ENCODE measurements around the gene RNF220.

Gene RNF220

GRCh38 chr1:44610527-44611148 lies 205.6 kb downstream of the RNF220 start:
- no peak for DNase-seq (ENCODE audit: low spot score)

DNA sequence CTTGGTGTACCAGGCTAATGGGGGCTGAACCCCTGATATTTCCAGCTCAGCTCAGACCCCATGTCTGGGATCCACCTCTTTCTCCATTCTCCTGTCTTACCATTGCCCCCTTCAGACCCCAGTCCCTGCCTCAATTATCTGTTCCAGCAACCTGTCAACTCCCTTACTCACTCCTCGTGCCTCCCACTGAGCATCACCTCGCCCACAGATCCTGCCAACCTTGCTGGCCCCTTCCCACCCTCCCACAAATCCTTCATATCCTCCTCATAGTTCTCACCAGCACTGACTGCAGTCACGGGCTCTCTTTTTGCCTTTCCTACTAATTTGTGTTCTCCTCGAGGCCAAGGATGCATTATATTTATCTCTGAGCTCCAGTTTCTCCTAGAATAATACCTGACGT lies 206.4 kb downstream of the RNF220 start:
- no peak for DNase-seq (ENCODE audit: low spot score)

- DNase-seq (ENCODE audit: low spot score) = no peak
Observed at GRCh38 chr1:44611866-44612265, 206.8 kb downstream of the RNF220 start.

DNA sequence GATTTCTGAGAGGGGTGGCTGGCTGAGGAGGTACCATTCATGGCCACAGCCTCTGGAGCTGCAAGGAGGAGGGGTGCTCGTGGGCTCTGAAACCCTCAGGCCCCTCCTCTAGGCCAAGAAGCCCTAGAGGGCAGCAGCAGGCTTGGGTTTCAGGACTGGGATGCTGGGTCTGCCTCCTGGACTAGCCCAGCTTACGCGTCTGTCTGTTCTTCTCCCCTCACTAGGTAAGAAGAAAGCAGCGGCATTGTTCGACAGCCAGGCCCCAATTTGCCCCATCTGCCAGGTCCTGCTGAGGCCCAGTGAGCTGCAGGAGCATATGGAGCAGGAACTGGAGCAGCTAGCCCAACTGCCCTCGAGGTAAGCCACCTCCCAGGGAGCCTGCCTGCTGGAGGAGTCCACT lies 208.9 kb downstream of the RNF220 start:
- no peak for DNase-seq (ENCODE audit: low spot score)

DNA sequence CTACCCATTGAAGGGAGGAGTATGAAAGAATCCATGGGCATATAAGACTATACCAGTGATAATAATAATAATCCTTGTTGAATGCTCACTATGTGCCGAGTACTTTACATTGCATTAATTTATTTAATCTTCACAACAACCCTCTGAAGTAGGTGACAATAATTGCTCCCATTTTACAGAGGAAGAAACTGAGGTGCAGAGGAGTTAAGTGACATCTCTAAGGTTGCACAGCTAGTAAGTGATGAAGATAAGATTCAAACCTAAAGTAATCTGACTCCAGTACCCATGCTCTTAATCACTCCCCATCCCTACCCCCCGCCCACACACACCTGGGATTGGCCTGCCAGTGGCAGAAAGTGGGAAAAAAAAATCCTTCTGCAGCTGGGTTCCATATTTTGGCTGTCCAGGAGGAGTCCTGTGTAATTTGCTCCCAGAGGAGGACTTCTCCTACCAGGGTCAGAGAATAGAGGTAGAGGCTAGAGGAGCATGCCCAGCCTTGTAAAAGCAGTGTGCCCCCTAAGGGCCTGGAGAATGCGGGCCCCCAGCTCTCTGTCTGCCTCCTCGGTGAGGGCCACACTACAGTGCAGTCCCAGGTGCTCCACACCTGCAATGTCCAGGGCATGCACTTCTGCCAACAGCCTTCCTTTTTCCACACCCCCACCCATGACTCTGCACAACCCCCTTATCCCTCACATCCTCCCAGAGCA lies 211.4 kb downstream of the RNF220 start:
- DNase-seq (ENCODE audit: low spot score) = no peak

DNA sequence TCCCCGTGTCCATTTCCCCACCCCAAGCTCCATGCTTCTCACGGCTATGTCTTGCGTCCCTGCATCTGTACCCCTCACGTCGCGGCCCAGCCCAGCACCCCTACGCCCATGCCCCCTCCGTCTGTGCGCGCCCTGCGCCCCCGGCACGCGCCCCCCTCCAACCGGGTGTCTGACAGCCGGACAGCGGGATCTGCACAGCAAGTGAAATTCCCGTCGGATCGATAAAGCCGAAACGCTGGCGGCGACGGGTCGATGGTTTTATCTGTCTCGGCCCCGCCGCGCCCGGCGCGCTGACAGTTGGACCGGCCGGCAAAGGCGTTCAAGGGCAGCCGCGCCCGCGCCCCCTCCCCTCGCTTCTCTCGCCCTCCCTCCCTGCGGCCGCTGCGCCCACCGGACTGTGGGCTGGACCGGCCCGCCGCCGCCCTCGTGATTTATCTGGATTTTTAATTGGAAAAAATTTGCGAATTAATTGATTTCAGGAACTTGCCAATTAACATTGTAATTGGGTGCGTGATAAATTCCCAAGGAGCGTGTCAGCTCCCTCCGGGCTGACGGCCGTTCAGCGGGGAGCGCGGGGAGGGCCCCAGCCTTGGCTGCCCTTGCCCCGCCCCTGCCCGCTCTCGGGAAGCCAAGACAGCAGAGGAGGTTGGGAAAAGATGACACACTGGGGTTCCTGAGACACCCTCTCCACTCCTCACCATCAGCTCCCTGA lies 212.1 kb downstream of the RNF220 start:
- no peak for DNase-seq (ENCODE audit: low spot score)

GRCh38 chr1:44617703-44618029 lies 212.6 kb downstream of the RNF220 start:
- DNase-seq (ENCODE audit: low spot score) = no peak

GRCh38 chr1:44619261-44619900 lies 214.3 kb downstream of the RNF220 start:
- DNase-seq (ENCODE audit: low spot score) = no peak

DNA sequence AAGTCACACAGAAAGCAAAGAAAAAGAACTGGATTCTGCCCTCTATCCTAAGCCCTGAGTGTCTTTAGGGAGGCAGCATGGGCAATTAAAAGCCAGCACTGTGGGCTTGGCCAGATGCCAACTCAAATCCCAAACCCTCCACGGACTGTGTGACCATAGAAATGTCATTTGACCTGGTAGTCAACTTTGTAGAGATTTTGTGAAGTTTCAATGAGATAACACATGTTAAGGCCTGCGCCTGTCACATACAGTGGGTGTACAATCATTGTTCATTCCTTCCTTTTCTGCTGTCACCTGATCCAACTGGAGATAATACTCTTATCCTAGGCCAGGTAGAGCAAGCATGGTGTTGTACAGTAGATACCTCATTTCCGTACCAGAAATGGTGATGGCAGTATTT lies 215.0 kb downstream of the RNF220 start:
- no peak for DNase-seq (ENCODE audit: low spot score)

DNA sequence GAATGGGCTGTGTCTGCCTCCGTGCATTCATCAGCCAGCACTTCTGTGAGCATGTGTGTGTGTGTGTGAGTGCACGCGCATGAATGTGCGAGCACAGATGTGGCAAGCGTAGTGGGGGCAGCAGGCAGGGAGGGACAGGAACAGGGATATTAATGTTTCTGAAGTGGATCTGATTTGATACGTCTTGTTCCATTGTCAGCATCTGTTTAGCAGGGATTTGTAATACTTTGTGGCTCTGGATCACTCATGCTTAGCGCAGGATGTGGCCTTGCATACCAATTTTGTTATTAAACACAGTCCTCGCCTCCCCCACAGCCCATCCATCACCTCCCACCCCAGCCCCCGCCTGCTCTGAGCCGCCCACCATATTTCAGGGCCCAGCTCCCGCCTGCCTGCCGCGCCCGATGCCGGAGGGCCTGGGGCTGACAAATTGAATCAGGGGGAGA lies 216.8 kb downstream of the RNF220 start:
- DNase-seq (ENCODE audit: low spot score) = no peak

DNA sequence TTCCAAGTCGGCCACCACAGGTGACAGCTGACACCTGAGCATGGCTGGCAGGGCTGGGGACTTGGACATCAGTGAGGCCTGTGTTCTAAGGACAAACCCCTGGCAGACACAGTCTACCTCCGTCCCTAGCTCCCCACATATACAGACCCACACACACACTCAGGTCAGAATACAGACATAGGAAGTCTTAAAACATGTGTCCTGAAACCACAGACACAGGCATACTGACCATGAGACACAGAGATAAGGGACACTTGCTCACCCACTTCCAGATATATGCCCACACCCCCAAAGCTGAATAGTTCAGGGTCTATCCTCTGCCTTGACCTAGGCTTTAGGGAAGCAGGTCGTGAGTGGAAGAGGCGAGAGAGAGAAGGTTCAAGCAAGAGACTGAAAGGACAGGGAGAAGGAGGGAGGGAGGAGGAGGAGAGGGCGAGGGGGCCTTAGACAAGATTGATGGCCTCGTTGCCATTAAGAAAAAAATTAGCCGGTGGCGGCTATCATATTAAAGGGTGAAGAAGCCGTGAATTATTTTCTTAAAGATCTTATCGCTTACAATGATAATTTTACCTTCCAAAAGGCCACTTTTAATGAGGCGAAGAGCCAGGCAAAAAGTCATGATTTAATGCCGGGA lies 219.3 kb downstream of the RNF220 start:
- DNase-seq (ENCODE audit: low spot score) = no peak

DNA sequence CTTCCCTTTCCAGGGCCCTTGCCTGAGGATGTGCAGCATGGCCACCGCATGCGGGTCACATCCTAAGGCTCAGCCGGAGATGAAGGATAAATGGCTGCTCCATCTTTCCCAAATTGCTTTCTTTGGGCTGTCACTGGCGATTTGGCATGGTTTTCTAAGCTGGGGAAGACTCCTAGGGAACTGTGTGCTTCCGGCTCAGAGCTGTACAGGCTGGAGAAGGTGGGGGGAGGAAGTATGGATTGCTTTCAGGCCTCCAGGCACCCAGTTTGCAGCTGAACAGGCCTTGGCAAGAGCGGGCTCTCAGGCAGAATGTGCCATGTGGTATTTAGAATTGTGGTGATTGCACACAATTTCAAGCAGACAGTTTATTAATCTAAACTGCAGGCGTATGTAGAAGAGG lies 220.3 kb downstream of the RNF220 start:
- DNase-seq (ENCODE audit: low spot score) = no peak

- DNase-seq (ENCODE audit: low spot score) = no peak
Observed at GRCh38 chr1:44628962-44629756, 224.1 kb downstream of the RNF220 start.

DNA sequence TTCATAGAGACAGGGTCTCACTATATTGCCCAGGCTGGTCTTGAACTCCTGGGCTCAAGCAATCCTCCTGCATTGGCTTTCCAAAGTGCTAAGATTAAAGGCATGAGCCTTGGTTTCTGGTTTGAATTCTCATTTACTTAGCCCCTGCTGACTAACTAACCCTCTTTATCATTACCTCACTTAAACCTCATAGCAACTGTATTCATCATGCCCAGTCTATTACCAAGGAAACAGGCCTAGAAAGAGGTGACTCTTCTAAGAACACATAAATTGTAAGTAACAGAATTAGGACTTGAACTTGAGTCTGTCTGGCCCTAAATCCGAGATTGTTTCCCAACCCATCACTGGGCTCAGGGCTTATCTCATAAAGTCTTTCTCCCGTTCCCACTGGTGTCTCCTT lies 225.1 kb downstream of the RNF220 start:
- DNase-seq (ENCODE audit: low spot score) = no peak

DNA sequence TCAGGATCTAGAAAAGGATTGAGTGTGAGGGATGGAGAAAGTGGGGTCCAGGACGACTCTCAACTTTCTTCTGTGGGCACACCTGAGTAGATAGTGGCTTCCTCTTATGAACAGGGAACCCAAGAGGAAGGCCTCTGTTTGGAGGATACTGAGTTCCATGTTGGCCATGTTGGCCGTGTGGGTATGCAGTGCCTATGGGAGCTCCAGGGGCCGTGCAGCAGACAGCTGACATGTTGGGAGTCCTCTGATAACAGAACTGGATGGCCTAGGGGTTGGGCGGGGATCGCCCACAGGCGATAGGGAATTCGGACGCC lies 226.2 kb downstream of the RNF220 start:
- no peak for DNase-seq (ENCODE audit: low spot score)

DNA sequence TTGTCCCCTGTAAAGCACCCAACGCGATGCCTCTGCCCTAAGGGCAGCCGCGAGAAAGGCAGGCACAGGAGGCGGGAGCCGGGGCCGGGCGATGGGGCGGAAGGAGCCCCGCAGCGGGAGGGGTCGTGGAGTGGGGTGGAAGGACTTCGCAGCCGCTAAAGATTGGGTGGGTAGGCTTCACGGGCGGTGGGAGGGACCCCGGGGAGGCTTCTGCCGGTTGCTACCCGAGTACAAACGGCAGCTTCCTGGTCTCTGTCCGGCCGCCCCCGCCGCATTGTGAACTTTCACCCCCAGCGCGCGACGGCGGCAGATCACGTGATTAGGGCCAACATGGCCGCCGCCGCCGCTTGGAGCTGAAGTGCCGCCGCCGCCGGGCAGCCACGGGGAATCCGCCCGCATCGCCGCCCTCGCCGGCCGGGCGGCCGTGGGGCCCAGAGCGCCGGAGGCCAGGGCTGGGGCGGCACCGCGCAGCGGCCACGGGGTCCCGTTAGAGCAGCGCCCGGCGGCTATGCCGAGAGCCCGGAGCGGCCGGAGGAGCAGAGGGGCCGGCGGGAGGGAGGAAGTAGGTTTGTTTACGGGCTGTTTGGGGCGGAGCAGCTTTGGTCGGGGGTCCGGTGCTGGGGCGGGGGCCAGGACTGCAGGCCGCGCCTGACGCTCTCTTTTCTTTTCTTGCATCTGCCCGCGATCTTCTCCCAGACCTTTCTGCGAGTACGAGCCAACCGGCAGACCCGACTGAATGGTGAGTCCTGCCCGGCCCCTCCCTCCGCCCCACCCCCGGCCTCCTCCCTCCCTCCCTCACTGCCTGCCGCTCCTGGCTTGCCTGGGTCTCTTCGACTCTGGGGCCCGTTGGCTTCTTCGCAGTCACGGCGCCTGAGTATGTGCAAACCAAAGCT lies 226.8 kb downstream of the RNF220 start:
- peak; percentile 94 for DNase-seq (ENCODE audit: low spot score)

- DNase-seq (ENCODE audit: low spot score) = no peak
Observed at GRCh38 chr1:44632598-44632997, 227.5 kb downstream of the RNF220 start.

- DNase-seq (ENCODE audit: low spot score) = no peak
Observed at GRCh38 chr1:44634606-44635189, 229.6 kb downstream of the RNF220 start.

DNA sequence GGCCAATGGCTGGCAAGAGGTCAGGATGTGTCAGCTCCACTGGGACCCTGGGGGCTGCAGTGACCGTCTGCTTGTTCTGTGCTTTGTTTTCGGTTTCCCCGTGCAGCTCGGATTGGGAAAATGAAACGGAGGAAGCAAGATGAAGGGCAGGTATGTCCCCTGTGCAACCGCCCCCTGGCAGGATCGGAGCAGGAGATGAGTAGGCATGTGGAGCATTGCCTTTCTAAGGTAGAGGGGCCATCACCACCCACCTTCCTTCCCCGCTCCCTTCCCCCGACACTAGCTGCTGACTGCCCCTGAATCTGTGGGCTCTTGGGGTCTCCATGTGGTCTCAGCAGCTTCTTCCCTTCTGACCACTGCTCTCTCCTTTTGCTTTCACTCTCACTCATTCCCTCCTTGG lies 230.4 kb downstream of the RNF220 start:
- DNase-seq (ENCODE audit: low spot score) = no peak

DNA sequence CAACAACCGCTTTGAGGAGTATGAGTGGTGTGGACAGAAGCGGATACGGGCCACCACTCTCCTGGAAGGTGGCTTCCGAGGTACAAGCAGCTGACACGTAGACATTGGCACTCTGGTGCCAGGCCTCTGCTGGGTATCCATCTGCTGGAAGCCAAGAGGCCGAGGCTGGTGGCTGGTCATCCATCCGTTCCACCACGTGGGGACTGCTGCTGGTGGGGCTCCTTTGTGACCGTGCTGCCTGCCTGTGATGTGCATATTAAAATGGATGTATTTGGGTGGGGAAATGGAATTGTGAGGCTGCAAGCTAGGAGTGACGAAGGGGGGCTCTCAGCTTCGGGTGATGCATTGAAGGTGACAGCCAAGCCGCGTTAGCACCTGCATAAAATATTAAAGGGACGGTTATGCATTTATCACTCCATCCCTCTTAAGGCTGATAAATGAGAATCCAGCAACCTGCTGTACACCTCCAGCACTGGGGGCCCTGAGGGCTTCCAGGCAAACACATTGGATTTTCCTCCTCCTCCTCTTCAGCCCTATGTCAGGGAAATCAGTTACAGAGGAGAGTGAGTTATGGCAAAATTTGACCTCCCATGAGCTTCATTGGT lies 231.1 kb downstream of the RNF220 start:
- no peak for DNase-seq (ENCODE audit: low spot score)

All from left forelimb (tissue), 1 donor.